Measurements from ENCODE around the gene TPPP3. TPM values are rescaled to one million over a fixed set of nuclear protein-coding genes. Genes with fewer than 3 reads are reported as not detected.

TPPP3 gene
- total RNA-seq, 2 experiments from 2014 or later = not detected

DNA sequence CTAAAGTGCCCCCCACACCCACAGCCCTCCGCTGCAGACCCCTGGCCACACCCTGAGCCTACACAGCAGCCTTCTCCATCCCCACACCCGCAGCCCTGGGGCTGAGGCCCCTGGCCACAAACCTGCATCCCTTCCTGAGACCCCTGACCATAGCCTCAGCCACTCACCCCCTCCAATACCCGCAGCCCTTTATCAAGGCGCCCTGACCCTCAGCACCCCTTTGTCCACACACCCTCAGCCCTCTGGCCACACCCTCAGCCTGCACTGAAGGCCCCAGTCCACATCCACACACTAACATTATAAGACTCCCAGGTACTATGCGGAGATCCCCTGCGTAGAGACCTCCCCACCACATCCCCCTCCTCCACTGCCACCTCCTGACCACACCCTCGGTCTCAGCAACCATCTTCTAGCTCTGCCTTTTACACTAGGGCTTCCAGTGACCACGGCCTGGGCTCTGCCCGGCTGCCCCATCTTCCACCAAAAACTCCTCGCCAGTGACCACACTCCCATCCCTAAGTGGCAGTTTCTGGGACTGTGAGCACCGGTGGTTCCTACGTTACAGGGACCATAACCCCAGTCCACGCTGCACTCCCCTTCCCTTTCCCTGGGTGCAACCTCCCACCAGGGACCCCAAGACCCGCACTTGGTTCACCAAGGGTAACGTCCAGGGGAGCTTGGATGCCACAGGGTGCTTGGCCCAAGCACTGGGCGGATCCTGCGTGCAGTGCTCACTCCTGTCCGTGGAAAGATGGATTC, 818 bp downstream of the TPPP3 start:
- no peak overlapping the region for H3K4me3 Mint-ChIP-seq
- H3K27ac Mint-ChIP-seq = no peak overlapping the region
- CTCF ChIA-PET = interaction anchor here (0.6 to 1.8 kb wide), 4 partner anchors 15 to 131 kb away, joined by 3 to 5 read pairs (median 4); no protein-coding TSS in a partner anchor
- H3K4me1 Mint-ChIP-seq (ENCODE audit: low read depth) = peaks cover 7% of the 10 kb centered on the region
- H3K9me3 Mint-ChIP-seq = no peaks in the 10 kb centered on the region
- H3K36me3 Mint-ChIP-seq (ENCODE audit: low read depth) = no peaks in the 10 kb centered on the region
- H3K27me3 Mint-ChIP-seq (ENCODE audit: low read depth) = peaks cover 20% of the 10 kb centered on the region
- DNase-seq = no peak
- intact Hi-C loops (cut with micrococcal nuclease) = loop anchor here (1.0 to 10.0 kb wide), 2 partner anchors 238 to 374 kb away; partner anchors contain the start of genes B3GNT9, FBXL8 and TRADD

DNA sequence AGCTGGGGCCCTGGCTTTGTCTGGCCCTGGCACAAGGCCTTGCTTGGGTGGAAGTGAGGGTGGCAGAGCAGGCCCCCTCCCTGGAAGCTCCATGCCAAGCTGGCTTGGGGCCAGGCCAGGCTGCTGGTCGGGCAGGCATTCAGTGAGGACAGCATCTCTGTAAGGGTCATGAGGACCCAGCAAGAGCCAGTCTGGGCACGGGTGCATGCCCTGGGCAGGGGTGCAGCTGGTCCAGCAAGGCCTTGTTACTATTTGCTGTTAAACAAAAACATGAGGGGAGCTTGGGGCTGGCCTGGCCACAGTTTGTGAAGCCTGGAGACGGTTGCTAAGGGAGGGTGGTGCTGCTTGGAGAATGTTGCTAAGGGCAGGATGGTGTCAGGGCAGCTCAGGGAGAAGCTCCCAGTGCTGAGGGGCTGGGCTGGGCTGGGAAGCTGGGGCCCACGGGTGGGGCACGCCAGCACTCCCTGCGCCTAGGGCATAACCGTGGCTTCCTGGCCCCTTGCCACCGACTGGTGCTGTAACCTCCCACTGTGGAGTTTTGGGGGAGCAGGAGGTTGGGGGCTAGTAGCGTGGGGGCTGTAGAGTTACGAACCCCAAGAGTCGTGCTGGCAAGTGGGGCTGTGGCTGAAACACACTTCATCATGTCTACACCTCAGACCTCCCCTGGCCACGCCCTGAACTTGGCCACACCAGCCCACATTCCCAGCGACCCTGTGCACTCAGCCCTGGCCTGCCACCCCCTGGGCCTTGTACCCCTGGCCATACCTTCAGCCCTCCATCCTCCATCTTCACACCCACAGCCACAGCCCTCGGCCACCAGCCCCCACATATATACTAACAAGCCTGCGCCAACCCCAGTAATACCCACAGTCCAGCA, 1.6 kb downstream of the TPPP3 start:
- Mint-ChIP-seq H3K4me1 (ENCODE audit: low read depth) (peaks cover 7% of the 10 kb centered on the region), H3K36me3 (ENCODE audit: low read depth) (no peaks in the 10 kb centered on the region), H3K27me3 (ENCODE audit: low read depth) (peaks cover 20% of the 10 kb centered on the region), H3K9me3 (no peaks in the 10 kb centered on the region), H3K27ac (no peak overlapping the region), H3K4me3 (no peak overlapping the region)
- no peak for DNase-seq
- CTCF ChIA-PET = interaction anchor here (0.6 kb wide), 2 partner anchors 10 to 19 kb away, joined by 3 to 5 read pairs; no protein-coding TSS in a partner anchor
- intact Hi-C loops (cut with micrococcal nuclease) = loop anchor here (10.0 kb wide), 1 partner anchor 237 kb away; the partner anchor contains the start of genes B3GNT9, FBXL8 and TRADD

DNA sequence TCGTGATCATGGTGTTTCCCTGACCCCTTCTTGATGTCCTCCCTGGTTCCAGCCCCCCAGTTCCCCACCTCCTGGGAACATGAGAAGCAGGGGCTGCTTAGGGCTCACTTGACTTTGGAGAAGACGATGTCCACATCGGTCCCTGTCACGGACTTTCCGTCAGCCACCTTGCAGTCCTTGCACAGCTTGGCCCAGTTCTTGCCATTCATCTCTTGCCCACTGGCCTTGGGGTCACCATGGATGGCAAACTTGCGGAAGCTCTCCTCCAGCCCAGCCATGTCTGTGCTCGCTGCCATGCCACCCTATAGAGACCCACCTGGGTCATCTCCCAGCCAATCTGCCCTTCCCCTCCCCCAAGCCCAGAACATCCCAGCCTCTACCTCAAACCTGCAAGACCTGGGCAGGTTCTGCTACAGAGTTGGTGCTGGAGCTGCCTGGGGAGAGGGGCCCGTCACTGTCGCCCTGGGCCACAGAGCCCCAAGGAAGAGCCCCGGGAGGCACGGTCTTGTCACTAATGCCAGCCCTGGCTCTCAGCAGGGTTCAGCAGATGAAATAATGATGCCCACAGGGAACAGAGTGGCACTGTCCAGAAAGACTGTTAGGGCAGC, 2.4 kb downstream of the TPPP3 start:
- Mint-ChIP-seq H3K36me3 (ENCODE audit: low read depth) (no peaks in the 10 kb centered on the region), H3K27me3 (ENCODE audit: low read depth) (peaks cover 20% of the 10 kb centered on the region), H3K4me1 (ENCODE audit: low read depth) (peaks cover 7% of the 10 kb centered on the region), H3K4me3 (no peak overlapping the region), H3K9me3 (no peaks in the 10 kb centered on the region), H3K27ac (no peak overlapping the region)
- no peak for DNase-seq
- intact Hi-C loops (cut with micrococcal nuclease) = loop anchor here (10.0 kb wide), 1 partner anchor 236 kb away; the partner anchor contains the start of genes B3GNT9, FBXL8 and TRADD
- CTCF ChIA-PET = interaction anchor here (0.6 kb wide), 2 partner anchors 9 to 42 kb away, joined by 3 read pairs; no protein-coding TSS in a partner anchor

DNA sequence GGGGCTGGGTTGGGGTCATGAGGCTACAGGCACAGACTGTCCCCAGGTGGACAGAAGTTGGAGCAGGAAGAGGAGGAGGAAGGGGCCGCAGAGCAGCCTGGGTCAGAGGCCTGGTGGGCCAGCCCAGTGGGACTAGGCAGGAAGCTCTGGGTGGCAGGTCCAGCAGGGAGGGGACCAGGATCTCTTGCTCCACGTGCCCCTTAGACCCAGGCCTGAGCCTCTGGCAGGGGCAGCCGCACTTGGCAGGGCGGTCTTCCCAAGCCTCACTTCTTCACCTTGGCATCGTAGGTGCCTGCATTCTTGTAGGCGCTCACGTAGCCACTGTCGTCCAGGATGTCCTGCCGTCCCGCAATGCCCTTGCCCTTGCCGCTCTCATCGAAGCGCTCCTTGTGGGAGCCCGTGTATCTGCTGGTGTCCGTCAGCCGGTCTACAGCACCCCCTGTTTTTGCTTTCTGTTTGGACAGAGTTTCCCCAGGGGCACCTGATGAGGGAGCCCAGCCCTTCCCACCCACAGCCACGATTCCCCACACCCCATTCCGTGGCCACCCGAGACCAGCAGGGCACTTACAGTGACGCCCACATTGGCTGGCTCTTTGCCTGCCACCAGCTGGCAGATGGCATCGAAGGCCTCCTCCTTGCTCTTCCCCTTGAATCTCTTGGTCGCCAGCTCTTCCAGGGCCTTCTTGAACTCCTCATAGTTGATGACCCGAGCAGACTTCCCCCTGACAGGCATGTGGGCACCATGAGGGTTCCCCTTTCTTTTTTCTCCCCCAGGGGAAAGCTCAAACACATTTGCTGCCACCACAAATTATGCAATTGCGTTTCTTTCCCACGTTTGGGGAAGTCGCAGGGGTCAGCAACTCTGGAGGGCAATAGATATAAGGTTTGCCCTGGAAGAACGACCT, 3.1 kb downstream of the TPPP3 start:
- DNase-seq = no peak
- CTCF ChIA-PET = interaction anchor here (0.6 kb wide), 1 partner anchor 41 kb away, joined by 3 read pairs; no protein-coding TSS in a partner anchor
- Mint-ChIP-seq H3K36me3 (ENCODE audit: low read depth) (no peaks in the 10 kb centered on the region), H3K4me3 (no peak overlapping the region), H3K27ac (no peak overlapping the region), H3K9me3 (no peaks in the 10 kb centered on the region), H3K27me3 (ENCODE audit: low read depth) (peaks cover 13% of the 10 kb centered on the region), H3K4me1 (ENCODE audit: low read depth) (peaks cover 8% of the 10 kb centered on the region)
- intact Hi-C loops (cut with micrococcal nuclease) = loop anchor here (10.0 kb wide), 1 partner anchor 235 kb away; the partner anchor contains the start of genes B3GNT9, FBXL8 and TRADD

DNA sequence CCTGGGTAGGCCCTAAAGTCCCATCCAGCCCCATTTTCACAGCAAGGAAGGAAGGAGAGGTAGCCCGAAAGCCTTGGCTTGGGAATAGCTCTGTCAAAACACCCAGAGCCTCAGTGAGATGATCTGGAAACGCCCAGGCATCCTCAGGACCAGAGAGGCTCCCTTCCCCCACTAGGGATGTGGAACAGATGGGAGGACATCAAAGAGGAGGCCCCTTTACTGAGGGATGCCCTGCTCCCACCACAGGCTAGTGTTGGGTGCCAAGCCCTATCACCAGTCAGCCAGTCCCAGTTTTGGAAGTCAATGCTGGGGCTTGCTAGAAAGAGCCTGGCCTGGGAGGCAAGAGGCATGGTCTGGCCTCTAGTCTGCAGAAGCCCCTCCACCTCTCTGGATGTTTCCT, 4.7 kb downstream of the TPPP3 start:
- intact Hi-C loops (cut with micrococcal nuclease) = no loop called here
- H3K4me1 Mint-ChIP-seq (ENCODE audit: low read depth) = peaks cover 7% of the 10 kb centered on the region
- H3K4me3 Mint-ChIP-seq = no peak overlapping the region
- CTCF ChIA-PET = interaction anchor here (0.6 to 1.9 kb wide), 2 partner anchors 11 to 24 kb away, joined by 3 to 5 read pairs; no protein-coding TSS in a partner anchor
- no peak for DNase-seq
- H3K36me3 Mint-ChIP-seq (ENCODE audit: low read depth) = no peaks in the 10 kb centered on the region
- H3K27ac Mint-ChIP-seq = no peak overlapping the region
- H3K27me3 Mint-ChIP-seq (ENCODE audit: low read depth) = peaks cover 1% of the 10 kb centered on the region
- H3K9me3 Mint-ChIP-seq = no peaks in the 10 kb centered on the region

DNA sequence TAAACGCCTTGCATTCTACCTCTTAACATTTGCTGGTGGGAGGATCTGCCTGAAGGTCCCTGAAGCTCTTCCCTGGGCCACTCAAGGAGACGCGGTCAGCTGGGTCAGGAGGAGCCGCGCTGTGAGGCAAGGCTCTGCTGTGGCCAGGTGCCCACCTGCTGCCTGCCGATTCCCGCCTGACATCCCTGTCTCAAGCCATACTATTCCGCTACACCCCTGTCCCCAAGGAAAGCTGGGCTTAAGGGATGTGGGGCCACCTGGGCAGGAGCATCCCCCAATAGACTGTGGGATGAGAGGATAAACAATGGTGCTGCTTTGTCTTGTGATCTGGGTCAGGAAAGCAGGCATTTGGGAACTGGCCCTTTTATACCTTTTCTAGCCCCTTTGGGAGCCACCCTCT, 5.1 kb downstream of the TPPP3 start:
- Mint-ChIP-seq H3K27ac (no peak overlapping the region), H3K27me3 (ENCODE audit: low read depth) (no peaks in the 10 kb centered on the region)

DNA sequence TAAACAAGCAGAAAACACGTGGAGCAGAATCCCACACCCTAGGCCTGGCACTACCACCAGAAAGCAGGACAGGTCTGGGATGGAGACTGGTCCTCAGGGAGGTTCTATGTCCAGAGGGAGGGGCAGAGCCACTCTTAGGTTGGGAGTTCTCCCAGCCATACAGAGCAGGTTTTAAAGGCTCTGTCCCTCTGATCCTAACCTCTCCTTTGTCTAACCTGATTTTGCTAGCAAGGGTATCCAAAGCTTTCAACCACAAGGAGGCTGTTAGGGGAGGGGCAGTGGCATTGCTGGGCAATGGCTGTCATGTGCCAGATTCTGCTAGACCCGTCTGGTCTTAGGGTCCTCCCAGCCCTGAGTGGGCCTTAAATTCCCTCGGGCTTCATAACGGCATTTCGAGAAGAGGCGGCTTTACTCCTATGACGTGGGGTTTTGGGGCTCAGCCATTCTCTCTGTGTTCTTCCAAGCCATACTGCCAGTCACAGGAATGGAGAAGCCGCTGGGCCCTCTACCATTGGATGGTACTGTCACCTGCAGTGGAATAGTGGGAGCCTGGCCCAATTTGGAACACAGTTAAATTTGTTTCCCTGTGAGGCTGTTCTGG, 5.7 kb downstream of the TPPP3 start:
- no peaks in the 10 kb centered on the region for H3K9me3 Mint-ChIP-seq
- peaks cover 7% of the 10 kb centered on the region for H3K4me1 Mint-ChIP-seq (ENCODE audit: low read depth)
- no peak for DNase-seq
- no peaks in the 10 kb centered on the region for H3K27me3 Mint-ChIP-seq (ENCODE audit: low read depth)
- H3K27ac Mint-ChIP-seq = no peak overlapping the region
- intact Hi-C loops (cut with micrococcal nuclease) = no loop called here
- H3K4me3 Mint-ChIP-seq = no peak overlapping the region
- CTCF ChIA-PET = interaction anchor here (0.6 to 1.9 kb wide), 3 partner anchors 12 to 41 kb away, joined by 3 to 5 read pairs (median 3); no protein-coding TSS in a partner anchor
- H3K36me3 Mint-ChIP-seq (ENCODE audit: low read depth) = no peaks in the 10 kb centered on the region

More for the DNA sequence above, 5.1 kb downstream of the TPPP3 start:
- Mint-ChIP-seq H3K4me3 (no peak overlapping the region), H3K4me1 (ENCODE audit: low read depth) (peaks cover 7% of the 10 kb centered on the region), H3K9me3 (no peaks in the 10 kb centered on the region), H3K36me3 (ENCODE audit: low read depth) (no peaks in the 10 kb centered on the region)
- CTCF ChIA-PET = interaction anchor here (0.6 to 1.9 kb wide), 2 partner anchors 12 to 25 kb away, joined by 3 to 5 read pairs; no protein-coding TSS in a partner anchor
- intact Hi-C loops (cut with micrococcal nuclease) = no loop called here
- DNase-seq = no peak

DNA sequence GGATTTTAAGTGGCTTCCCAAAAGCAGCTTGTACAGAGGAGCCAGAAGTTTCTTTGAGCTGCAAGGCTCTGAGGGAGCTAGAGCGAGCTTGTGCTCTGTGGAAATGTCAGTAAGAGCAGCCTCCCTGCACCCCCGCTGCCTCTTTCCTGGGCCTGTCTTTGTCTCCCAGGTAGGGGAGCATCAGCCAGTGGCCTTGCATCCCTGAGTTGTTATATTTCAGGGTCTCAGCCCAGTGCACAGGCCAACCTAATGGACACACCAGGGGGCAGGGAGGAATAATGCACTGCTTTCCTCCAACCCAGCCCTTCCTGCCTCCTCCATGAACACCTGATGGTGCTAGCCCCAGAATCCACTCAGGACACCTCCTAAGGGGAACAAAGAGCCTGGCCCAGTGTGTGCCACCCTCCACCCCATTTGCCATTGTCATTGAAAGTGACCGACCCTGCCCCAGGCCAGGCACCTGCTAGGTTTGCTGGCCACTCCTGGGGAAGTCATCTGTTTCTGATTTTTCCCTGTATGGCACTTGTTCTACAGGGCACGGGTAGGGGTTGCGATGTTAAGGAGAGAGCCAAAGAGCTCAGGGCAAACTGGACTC, 6.3 kb downstream of the TPPP3 start:
- Mint-ChIP-seq H3K36me3 (ENCODE audit: low read depth) (no peaks in the 10 kb centered on the region), H3K4me1 (ENCODE audit: low read depth) (peaks cover 7% of the 10 kb centered on the region), H3K9me3 (no peaks in the 10 kb centered on the region), H3K27ac (no peak overlapping the region), H3K27me3 (ENCODE audit: low read depth) (no peaks in the 10 kb centered on the region), H3K4me3 (no peak overlapping the region)
- CTCF ChIA-PET = interaction anchor here (0.6 to 1.9 kb wide), 3 partner anchors 13 to 694 kb away, joined by 3 to 5 read pairs (median 3); no protein-coding TSS in a partner anchor
- intact Hi-C loops (cut with micrococcal nuclease) = no loop called here
- DNase-seq = no peak

DNA sequence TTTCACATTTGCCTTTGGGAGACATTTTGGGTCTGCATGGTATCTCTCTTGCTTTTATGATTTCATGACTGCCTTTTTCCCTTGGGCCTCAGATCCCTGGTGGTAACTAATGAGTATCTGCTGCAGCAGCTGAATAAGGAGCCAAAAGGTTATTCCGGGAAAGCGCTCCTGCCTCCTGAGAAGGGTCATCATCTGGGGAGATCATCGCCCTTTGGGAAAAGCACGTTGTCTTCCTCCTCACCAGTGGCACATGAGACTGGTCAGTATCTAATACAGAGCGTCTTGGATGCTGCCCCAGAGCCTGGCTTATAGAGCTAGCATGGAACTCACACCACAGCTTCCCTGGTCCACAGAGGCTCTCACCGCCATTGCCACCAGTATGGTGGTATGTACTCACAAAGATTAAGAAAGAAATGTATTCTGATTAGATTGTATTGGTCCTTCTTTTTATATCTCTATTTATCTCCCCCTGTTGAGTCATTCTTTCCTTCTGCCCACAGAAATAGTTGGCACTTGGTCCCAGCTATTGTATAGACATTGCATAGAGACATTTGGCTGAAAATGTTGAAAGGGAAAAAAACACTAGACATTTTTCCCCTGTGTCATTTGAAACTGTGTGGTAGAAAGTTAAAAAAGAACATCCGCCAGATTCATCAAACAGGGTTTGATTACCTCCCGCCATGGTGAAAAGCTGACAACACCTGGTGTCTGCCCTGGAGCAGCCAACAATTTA, 8.4 kb downstream of the TPPP3 start:
- no peak overlapping the region for H3K27ac Mint-ChIP-seq
- DNase-seq = no peak
- no peak overlapping the region for H3K4me3 Mint-ChIP-seq
- H3K4me1 Mint-ChIP-seq (ENCODE audit: low read depth) = peaks cover 7% of the 10 kb centered on the region
- intact Hi-C loops (cut with micrococcal nuclease) = no loop called here
- H3K27me3 Mint-ChIP-seq (ENCODE audit: low read depth) = no peaks in the 10 kb centered on the region
- CTCF ChIA-PET = interaction anchor here (0.6 to 0.9 kb wide), 2 partner anchors 15 to 288 kb away, joined by 3 to 5 read pairs; no protein-coding TSS in a partner anchor
- no peaks in the 10 kb centered on the region for H3K9me3 Mint-ChIP-seq
- H3K36me3 Mint-ChIP-seq (ENCODE audit: low read depth) = no peaks in the 10 kb centered on the region

DNA sequence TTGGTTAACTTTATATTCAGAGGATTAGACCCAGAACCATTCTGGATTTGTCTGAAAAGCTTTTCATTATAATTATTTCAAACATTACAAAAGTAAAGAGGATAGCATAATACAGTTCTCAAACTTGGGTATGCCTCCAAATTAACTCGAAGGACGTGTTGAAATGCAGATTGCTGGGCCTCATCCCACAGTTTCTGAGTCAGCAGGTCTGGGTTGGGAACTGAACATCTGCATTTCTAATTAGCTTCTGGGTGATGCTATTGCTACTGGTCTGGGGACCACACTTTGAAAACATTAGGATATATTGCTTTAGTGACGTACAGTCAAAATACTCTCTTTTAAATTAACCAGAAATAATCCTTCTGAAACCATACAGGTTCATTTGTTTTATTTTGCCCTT, 10.0 kb downstream of the TPPP3 start:
- H3K9me3 Mint-ChIP-seq = no peaks in the 10 kb centered on the region
- H3K4me3 Mint-ChIP-seq = no peak overlapping the region
- CTCF ChIA-PET = interaction anchor here (0.6 to 1.0 kb wide), 3 partner anchors 17 to 365 kb away, joined by 3 read pairs; partner anchors contain the start of genes KCTD19 and LRRC36
- H3K27ac Mint-ChIP-seq = no peak overlapping the region
- no peaks in the 10 kb centered on the region for H3K27me3 Mint-ChIP-seq (ENCODE audit: low read depth)
- H3K36me3 Mint-ChIP-seq (ENCODE audit: low read depth) = no peaks in the 10 kb centered on the region
- intact Hi-C loops (cut with micrococcal nuclease) = no loop called here
- no peak for DNase-seq
- H3K4me1 Mint-ChIP-seq (ENCODE audit: low read depth) = peaks cover 7% of the 10 kb centered on the region
